Fibroblast of villous mesenchyme (primary cell): ENCODE data around the gene DNAJC5. TPM values are rescaled to one million over a fixed set of nuclear protein-coding genes. Genes with fewer than 3 reads are reported as not detected.

Source experiments
- DNase-seq: peaks from one replicate; pipeline ENCODE4 v3.0.0-alpha.2; 2010; ENCODE audit warnings: low read depth
- H3K4me3 ChIP-seq: 2 replicates; pipeline ENCODE4 v1.5.1; 2011; ENCODE audit warnings: low read depth, mild to moderate bottlenecking, low read length
- total RNA-seq: library from RNA; depleted of rRNA; stranded (reverse); fragments of >200 nt; gene quantifications from 2 replicates; pipeline ENCODE4 v1.2.3, GENCODE V29; 2012
- TF ChIP-seq, protein P1 (sequence below): IDR thresholded peaks from 2 replicates; pipeline ENCODE4 v1.5.1; 2012; ENCODE audit warnings: low read depth, mild to moderate bottlenecking, low read length; ENCODE audit not compliant: insufficient read depth

Gene DNAJC5
- total RNA-seq, 1 donor: 61.7 TPM

DNA sequence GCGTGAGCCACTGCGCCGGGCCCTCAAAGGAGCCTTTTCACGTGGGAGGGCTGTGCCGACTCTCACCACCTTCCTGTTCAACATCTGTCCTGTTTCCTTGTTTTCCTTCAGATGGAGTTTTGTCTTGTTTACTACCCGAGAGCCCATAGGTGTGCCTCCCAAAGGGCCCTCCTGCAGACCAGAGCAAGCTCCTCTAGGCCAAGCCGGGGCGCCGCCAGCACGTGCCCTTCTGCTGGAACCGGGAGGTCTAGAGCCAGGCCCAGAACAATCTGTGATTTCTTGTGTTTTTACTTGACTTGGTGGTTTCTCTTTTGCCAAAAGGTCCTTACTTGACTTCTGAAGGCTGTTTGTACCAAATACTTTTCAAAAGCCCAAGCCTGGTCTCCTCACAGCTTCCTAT is 8.0 kb upstream of the DNAJC5 start:
- H3K4me3 ChIP-seq: no peak overlapping the region
- TF ChIP-seq, protein P1, sequence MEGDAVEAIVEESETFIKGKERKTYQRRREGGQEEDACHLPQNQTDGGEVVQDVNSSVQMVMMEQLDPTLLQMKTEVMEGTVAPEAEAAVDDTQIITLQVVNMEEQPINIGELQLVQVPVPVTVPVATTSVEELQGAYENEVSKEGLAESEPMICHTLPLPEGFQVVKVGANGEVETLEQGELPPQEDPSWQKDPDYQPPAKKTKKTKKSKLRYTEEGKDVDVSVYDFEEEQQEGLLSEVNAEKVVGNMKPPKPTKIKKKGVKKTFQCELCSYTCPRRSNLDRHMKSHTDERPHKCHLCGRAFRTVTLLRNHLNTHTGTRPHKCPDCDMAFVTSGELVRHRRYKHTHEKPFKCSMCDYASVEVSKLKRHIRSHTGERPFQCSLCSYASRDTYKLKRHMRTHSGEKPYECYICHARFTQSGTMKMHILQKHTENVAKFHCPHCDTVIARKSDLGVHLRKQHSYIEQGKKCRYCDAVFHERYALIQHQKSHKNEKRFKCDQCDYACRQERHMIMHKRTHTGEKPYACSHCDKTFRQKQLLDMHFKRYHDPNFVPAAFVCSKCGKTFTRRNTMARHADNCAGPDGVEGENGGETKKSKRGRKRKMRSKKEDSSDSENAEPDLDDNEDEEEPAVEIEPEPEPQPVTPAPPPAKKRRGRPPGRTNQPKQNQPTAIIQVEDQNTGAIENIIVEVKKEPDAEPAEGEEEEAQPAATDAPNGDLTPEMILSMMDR: no peak
- no peak for DNase-seq

- DNase-seq: no peak
- no peak overlapping the region for H3K4me3 ChIP-seq
- TF ChIP-seq, protein P1: no peak
Measured at GRCh38 chr20:63889241-63890200, 5.4 kb upstream of the DNAJC5 start.

- DNase-seq: peak; percentile 29
- H3K4me3 ChIP-seq: no peak overlapping the region
- TF ChIP-seq, protein P1: no peak
Measured at GRCh38 chr20:63890201-63890576, 4.7 kb upstream of the DNAJC5 start.

DNA sequence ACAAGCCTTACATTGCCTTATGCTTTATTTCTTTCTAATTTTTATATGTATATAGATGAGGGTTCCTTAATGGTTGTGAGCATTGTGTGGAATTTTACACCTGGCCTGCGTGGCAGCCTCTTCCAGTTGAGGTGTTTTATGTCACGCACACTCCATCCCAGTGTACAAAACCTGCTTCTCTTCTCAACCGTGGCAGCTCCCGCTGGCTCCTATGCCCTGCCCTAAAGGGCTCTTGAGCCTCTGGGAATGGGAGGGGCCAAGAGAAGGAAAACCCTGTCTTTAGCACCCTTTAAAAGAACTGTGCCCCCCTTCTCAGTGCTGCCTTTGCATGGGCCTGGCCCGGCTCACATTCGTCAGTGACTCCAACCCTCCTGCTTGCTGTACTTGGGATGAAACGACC is 4.3 kb upstream of the DNAJC5 start:
- no peak for DNase-seq
- H3K4me3 ChIP-seq: no peak overlapping the region
- TF ChIP-seq, protein P1: no peak

- TF ChIP-seq, protein P1: no peak
- no peak for DNase-seq
Measured at GRCh38 chr20:63891061-63892002, 3.6 kb upstream of the DNAJC5 start.

DNA sequence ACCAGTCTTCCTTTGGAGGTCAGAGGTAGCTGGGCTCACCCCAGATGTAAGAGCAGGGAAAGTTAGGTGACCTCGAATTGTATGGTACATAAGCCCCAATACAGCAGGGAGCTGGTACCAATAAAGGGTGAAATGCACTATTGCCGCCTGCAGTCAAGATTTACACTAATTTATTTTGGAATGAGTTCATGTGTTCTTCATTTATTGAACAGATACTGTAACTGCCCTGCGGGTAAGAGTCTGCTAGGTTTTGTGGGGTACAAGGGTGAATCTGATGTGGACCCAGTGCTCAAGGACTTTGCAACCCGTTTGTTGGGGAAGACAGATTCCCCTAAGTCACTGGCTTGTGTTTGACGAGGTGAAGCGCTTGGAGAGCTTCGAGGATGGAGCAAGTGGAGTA is 2.5 kb upstream of the DNAJC5 start:
- TF ChIP-seq, protein P1: no peak
- no peak overlapping the region for H3K4me3 ChIP-seq
- DNase-seq: no peak

More at GRCh38 chr20:63891061-63892002, 3.6 kb upstream of the DNAJC5 start:
- H3K4me3 ChIP-seq: no peak overlapping the region
